Fibroblast of lung (primary cell): ENCODE results near the gene SC5D. TPM values are rescaled to one million over a fixed set of nuclear protein-coding genes. Genes with fewer than 3 reads are reported as not detected.

ENCODE experiments used
- DNase-seq, 2 donors: peaks; one replicate each; pipeline versions ENCODE4 v3.0.0 to v3.0.0-alpha.2; 2010; ENCODE audit warnings: low read depth in 2 of 2
- H2AFZ ChIP-seq: 2 replicates; pipeline ENCODE4 v1.5.1; 2012; ENCODE audit warnings: low read length, control low read depth, inconsistent platforms
- H3K27ac ChIP-seq: 2 replicates; pipeline ENCODE4 v1.5.1; 2011; ENCODE audit warnings: low read length, control low read depth; ENCODE audit not compliant: insufficient read depth
- H3K27me3 ChIP-seq: 2 replicates; pipeline ENCODE4 v1.5.1; 2011; ENCODE audit warnings: mild to moderate bottlenecking, low read length; ENCODE audit not compliant: control insufficient read depth, insufficient read depth
- H3K36me3 ChIP-seq: 2 replicates; pipeline ENCODE4 v1.5.1; 2011; ENCODE audit warnings: low read length; ENCODE audit not compliant: control insufficient read depth, insufficient read depth
- H3K4me1 ChIP-seq: 2 replicates; pipeline ENCODE4 v1.5.1; 2011; ENCODE audit warnings: low read length; ENCODE audit not compliant: control insufficient read depth, insufficient read depth; ENCODE audit errors: extremely low read depth
- H3K4me2 ChIP-seq: 2 replicates; pipeline ENCODE4 v1.5.1; 2011; ENCODE audit warnings: low read length, control low read depth; ENCODE audit not compliant: insufficient read depth; ENCODE audit errors: extremely low read depth
- H3K4me3 ChIP-seq, 4 experiments: fragments of 200-600 bp in 1 of 4; sonication (generic) in 1 of 4; replicated peaks in 1 of 4; 2 replicates each; pipeline ENCODE4 v1.5.1; 2011 to 2016; ENCODE audit warnings: low read length in 4 of 4, low read depth in 3 of 4, mild to moderate bottlenecking in 3 of 4, control low read depth in 2 of 4, inconsistent platforms in 1 of 4, mixed read lengths in 1 of 4; ENCODE audit not compliant: insufficient read depth in 1 of 4; ENCODE audit errors: control extremely low read depth in 1 of 4
- H3K79me2 ChIP-seq: 2 replicates; pipeline ENCODE4 v1.5.1; 2012; ENCODE audit warnings: mild to moderate bottlenecking, low read length, inconsistent platforms; ENCODE audit not compliant: control insufficient read depth, insufficient read depth
- H3K9ac ChIP-seq: 2 replicates; pipeline ENCODE4 v1.5.1; 2011; ENCODE audit warnings: mild to moderate bottlenecking, low read length, control low read depth; ENCODE audit not compliant: insufficient read depth
- H3K9me3 ChIP-seq: 2 replicates; pipeline ENCODE4 v1.5.1; 2012; ENCODE audit warnings: low read depth, low read length; ENCODE audit not compliant: control insufficient read depth, insufficient read depth
- H4K20me1 ChIP-seq: 2 replicates; pipeline ENCODE4 v1.5.1; 2011; ENCODE audit warnings: low read length; ENCODE audit not compliant: control insufficient read depth, insufficient read depth; ENCODE audit errors: extremely low read depth
- EZH2 ChIP-seq: IDR thresholded peaks from 2 replicates; pipeline ENCODE4 v1.5.1; 2012; ENCODE audit warnings: low read length, control low read depth, mild to moderate bottlenecking; ENCODE audit errors: missing control alignments
- polyA plus RNA-seq, 2 donors: library from polyadenylated mRNA; depleted of rRNA in 1 of 2; stranded (reverse) in 1 of 2; unstranded in 1 of 2; fragments of >200 nt; gene quantifications; 2 replicates each; pipeline ENCODE4 v1.2.1, GENCODE V29; 2011 to 2012; ENCODE audit warnings: missing spikeins in 1 of 2
- total RNA-seq: library from RNA; depleted of rRNA; stranded (reverse); fragments of >200 nt; gene quantifications from 2 replicates; pipeline ENCODE4 v1.2.1, GENCODE V29; 2014
- TF ChIP-seq, protein P1 (sequence below), 2 donors: IDR thresholded peaks in 1 of 2; conservative IDR thresholded peaks in 1 of 2; 1 replicate in 1 of 2; 2 replicates in 1 of 2; pipeline ENCODE4 v1.5.1; 2011 to 2012; ENCODE audit warnings: low read length in 2 of 2, control low read depth in 1 of 2, inconsistent platforms in 1 of 2, low read depth in 1 of 2, mild to moderate bottlenecking in 1 of 2

SC5D gene
- total and polyA plus RNA-seq, 2 donors (not counting 1 experiment from before 2014, with no cell fraction given): 102 to 112 TPM

DNA sequence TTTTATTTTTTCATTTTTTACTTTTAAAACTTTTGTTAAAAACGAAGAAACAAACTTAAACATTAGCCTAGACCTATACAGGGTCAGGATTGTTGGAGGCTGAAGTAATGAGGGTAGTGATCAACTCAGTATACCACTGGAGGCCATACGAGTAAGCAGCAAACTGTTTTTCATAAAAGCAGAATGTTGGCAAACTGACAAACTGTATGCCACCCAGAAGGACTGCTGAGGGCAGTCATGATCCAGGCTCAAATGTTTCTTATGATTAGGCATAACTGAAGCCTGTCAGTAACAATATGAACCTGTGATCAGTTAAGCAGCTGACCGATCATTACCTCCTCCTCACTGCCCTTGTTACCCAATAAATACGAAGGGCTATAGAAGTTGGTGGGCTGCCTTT, 10.2 kb upstream of the SC5D start:
- H3K36me3 ChIP-seq: no peaks in the 10 kb centered on the region
- H4K20me1 ChIP-seq: no peaks in the 10 kb centered on the region
- no peak overlapping the region for H3K4me2 ChIP-seq
- H3K9me3 ChIP-seq: no peaks in the 10 kb centered on the region
- H3K4me3 ChIP-seq: no peak overlapping the region
- H3K4me1 ChIP-seq: no peaks in the 10 kb centered on the region
- H2AFZ ChIP-seq: no peak overlapping the region
- DNase-seq: no peak
- H3K27me3 ChIP-seq: peaks cover 22% of the 10 kb centered on the region
- H3K9ac ChIP-seq: no peak overlapping the region
- no peak for TF ChIP-seq EZH2
- TF ChIP-seq, protein P1, sequence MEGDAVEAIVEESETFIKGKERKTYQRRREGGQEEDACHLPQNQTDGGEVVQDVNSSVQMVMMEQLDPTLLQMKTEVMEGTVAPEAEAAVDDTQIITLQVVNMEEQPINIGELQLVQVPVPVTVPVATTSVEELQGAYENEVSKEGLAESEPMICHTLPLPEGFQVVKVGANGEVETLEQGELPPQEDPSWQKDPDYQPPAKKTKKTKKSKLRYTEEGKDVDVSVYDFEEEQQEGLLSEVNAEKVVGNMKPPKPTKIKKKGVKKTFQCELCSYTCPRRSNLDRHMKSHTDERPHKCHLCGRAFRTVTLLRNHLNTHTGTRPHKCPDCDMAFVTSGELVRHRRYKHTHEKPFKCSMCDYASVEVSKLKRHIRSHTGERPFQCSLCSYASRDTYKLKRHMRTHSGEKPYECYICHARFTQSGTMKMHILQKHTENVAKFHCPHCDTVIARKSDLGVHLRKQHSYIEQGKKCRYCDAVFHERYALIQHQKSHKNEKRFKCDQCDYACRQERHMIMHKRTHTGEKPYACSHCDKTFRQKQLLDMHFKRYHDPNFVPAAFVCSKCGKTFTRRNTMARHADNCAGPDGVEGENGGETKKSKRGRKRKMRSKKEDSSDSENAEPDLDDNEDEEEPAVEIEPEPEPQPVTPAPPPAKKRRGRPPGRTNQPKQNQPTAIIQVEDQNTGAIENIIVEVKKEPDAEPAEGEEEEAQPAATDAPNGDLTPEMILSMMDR (conservative IDR thresholded peaks at IDR 0.05 in 1 of 2, IDR thresholded peaks at IDR 0.05 in 1 of 2; ENCODE audit: low read depth in 1 of 2, low read length in 2 of 2): no peak
- H3K79me2 ChIP-seq: no peaks in the 10 kb centered on the region
- H3K27ac ChIP-seq: no peak overlapping the region

DNA sequence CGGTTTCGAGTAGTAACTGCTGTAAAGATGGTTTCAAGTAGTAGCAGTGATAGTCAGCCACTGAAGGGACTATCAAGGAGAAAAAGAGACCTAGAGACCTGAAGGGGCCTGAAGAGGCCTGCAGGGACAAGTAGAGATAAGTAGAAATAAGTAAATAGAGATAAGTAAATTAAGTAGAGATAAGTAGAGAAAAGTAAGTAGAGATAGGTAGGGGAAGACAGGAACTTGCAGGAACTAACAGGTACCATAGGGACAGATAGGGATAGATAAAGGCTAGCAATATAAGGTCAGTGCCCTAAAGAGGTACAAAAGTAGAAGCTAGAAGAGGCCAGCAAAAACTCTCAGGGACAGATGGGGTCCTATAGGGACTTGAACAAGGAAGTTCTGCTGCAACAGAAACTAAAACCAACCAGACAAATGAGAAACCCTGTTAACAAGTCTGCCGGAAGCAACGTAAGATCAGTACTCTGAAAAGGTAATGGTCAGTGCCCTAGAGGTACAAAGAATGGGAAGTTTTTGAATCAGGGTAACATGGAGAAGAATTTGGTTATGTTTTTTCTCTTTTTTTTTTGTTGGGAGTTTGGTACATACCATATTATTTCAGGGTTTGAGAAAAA, 9.6 kb upstream of the SC5D start:
- Histone ChIP-seq H3K4me3 (no peak overlapping the region), H3K79me2 (no peaks in the 10 kb centered on the region), H3K27me3 (peaks cover 22% of the 10 kb centered on the region), H3K4me1 (no peaks in the 10 kb centered on the region), H3K27ac (no peak overlapping the region), H2AFZ (no peak overlapping the region), H3K4me2 (no peak overlapping the region), H3K9me3 (no peaks in the 10 kb centered on the region), H4K20me1 (no peaks in the 10 kb centered on the region), H3K36me3 (no peaks in the 10 kb centered on the region), H3K9ac (no peak overlapping the region)
- DNase-seq: no peak
- no peak for TF ChIP-seq EZH2
- TF ChIP-seq, protein P1 (conservative IDR thresholded peaks at IDR 0.05 in 1 of 2, IDR thresholded peaks at IDR 0.05 in 1 of 2; ENCODE audit: low read depth in 1 of 2, low read length in 2 of 2): no peak

DNA sequence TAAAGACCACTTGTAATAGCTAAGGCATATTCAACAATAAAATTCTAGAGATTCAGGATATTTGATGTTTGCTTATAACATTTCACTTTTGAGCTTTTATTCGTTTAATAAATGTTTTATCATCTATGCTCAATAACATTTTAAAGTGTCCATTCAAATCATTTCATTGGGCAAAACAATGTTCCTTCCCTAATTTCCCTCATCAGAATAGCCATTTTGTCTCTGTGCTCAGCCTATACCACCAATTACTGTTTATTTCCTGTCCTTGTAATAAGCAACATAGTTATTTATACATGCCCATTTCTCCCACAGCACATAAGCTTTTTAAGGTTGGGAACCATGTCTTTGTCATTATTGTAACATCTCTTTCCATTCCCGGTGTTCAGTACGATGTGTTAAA, 1.3 kb upstream of the SC5D start:
- no peak overlapping the region for H3K9ac ChIP-seq
- H3K9me3 ChIP-seq: no peaks in the 10 kb centered on the region
- no peak for DNase-seq
- no peaks in the 10 kb centered on the region for H3K36me3 ChIP-seq
- no peak overlapping the region for H2AFZ ChIP-seq
- no peak overlapping the region for H3K27ac ChIP-seq
- H3K4me1 ChIP-seq: peaks cover 6% of the 10 kb centered on the region
- peaks cover 27% of the 10 kb centered on the region for H3K79me2 ChIP-seq
- H3K4me2 ChIP-seq: no peak overlapping the region
- H3K27me3 ChIP-seq: peaks cover 14% of the 10 kb centered on the region
- H3K4me3 ChIP-seq: no peak overlapping the region
- H4K20me1 ChIP-seq: peaks cover 3% of the 10 kb centered on the region
- TF ChIP-seq EZH2: no peak
- TF ChIP-seq, protein P1 (conservative IDR thresholded peaks at IDR 0.05 in 1 of 2, IDR thresholded peaks at IDR 0.05 in 1 of 2; ENCODE audit: low read depth in 1 of 2, low read length in 2 of 2): no peak
